ENCODE data around the gene KDM6A. TPM values are rescaled to one million over a fixed set of nuclear protein-coding genes. Genes with fewer than 3 reads are reported as not detected.

The KDM6A gene
- polyA plus RNA-seq, 4 donors = 25.7 to 31.5 (median 29.5) TPM

GRCh38 chrX:45150821-45151220 lies 277.8 kb downstream of the KDM6A start:
- DNase-seq (ENCODE audit: low read depth in 4 of 4, low spot score in 3 of 4) = no peak

- DNase-seq (ENCODE audit: low read depth in 4 of 4, low spot score in 3 of 4) = no peak
Measured at GRCh38 chrX:45154033-45154360, 281.0 kb downstream of the KDM6A start.

- no peak for DNase-seq (ENCODE audit: low read depth in 4 of 4, low spot score in 3 of 4)
Measured at GRCh38 chrX:45154462-45154861, 281.5 kb downstream of the KDM6A start.

- no peak for DNase-seq (ENCODE audit: low read depth in 4 of 4, low spot score in 3 of 4)
Measured at GRCh38 chrX:45157647-45158046, 284.7 kb downstream of the KDM6A start.

Other genes starting within 250 kb of the KDM6A start
- not detected for gene DUSP21, start 29.2 kb upstream of the KDM6A start, polyA plus RNA-seq (ENCODE audit: insufficient read length in 4 of 4)

All from right renal pelvis (tissue), 4 donors.